Gastroesophageal sphincter (tissue), 2 donors: ENCODE measurements around the gene ISCU.

ENCODE experiments used
- POLR2A ChIP-seq, 2 donors: fragments of 450-650 bp; IDR thresholded peaks; one replicate each; pipeline ENCODE4 v1.6.1; 2017; ENCODE audit warnings: antibody characterized with exemption in 2 of 2, mild to moderate bottlenecking in 2 of 2, moderate library complexity in 1 of 2
- POLR2AphosphoS5 ChIP-seq: sonication (generic); formaldehyde crosslinking; IDR thresholded peaks from one replicate; pipeline ENCODE4 v1.6.1; 2017; ENCODE audit warnings: antibody characterized with exemption

DNA sequence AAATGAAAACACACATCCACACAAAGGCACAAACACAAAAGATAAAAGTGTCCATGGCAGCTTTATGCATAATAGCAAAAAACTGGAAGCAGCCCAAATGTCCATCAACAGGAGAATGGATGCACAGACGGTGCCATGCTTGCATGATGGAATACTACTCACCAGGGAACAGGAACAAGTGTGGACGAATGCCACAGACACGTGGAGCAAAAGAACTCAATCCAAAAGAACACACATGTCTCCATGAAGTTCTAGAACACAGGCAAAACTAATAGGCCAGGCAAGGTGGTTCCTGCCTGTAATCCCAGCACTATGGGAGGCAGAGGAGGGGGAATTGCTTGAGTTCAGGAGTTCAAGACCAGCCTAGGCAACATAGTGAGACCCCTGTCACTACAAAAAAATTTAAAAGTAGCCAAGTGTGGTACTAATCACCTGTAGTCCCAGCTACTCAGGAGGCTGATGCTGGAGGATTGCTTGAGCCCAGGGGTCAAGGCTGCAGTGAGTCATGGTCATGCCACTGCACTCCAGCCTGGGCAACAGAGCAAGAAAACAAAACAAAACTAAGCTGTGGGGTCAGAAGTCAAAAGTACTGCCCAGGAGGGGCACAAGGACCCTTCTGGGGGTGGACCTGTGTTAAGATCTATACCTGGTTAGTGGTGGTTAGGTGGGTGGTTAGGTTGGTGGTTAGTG, 42.7 kb downstream of the ISCU start:
- TF ChIP-seq POLR2A (IDR thresholded peaks at IDR 0.05) (no peak), POLR2AphosphoS5 (no peak)
